ENCODE results near the gene CDKL4.

DNA sequence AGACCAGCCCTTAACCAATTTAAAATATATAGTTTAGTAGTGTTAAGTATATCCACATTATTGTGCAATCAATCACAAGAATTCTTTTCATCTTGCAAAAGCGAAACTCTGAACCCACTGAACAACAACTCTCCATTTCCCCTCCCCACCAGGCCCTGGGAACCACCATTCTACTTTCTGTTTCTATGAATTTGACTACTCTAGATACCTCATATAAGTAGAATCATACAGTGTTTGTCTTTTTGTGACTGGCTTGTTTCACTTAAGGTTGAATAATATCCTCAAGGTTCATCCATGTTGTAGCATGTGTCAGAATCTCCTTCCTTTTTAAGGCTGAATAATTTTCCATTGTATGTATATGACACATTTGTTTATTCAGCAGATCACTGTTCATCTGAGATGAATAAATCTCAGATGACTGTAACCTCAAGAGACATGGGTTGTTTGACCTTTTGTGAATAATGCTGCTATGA is 114.8 kb downstream of the CDKL4 start:
- TF ChIP-seq, protein P1, sequence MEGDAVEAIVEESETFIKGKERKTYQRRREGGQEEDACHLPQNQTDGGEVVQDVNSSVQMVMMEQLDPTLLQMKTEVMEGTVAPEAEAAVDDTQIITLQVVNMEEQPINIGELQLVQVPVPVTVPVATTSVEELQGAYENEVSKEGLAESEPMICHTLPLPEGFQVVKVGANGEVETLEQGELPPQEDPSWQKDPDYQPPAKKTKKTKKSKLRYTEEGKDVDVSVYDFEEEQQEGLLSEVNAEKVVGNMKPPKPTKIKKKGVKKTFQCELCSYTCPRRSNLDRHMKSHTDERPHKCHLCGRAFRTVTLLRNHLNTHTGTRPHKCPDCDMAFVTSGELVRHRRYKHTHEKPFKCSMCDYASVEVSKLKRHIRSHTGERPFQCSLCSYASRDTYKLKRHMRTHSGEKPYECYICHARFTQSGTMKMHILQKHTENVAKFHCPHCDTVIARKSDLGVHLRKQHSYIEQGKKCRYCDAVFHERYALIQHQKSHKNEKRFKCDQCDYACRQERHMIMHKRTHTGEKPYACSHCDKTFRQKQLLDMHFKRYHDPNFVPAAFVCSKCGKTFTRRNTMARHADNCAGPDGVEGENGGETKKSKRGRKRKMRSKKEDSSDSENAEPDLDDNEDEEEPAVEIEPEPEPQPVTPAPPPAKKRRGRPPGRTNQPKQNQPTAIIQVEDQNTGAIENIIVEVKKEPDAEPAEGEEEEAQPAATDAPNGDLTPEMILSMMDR (conservative IDR thresholded peaks at IDR 0.05): no peak
- TF ChIP-seq EZH2 (IDR thresholded peaks at IDR 0.05; ENCODE audit: low read depth): no peak
